Neural progenitor cell (in vitro differentiated cells): ENCODE results near the gene SIPA1L3.

Experiments
- EZH2 ChIP-seq: fragments of 200-600 bp; sonication (generic); IDR thresholded peaks from 2 replicates; pipeline ENCODE4 v1.6.1; 2017; ENCODE audit warnings: antibody characterized with exemption, mild to moderate bottlenecking, moderate library complexity
- TF ChIP-seq, protein P1 (sequence below): fragments of 200-600 bp; sonication (generic); IDR thresholded peaks from 2 replicates; pipeline ENCODE4 v1.5.1; 2017; ENCODE audit warnings: antibody characterized with exemption, mild to moderate bottlenecking

DNA sequence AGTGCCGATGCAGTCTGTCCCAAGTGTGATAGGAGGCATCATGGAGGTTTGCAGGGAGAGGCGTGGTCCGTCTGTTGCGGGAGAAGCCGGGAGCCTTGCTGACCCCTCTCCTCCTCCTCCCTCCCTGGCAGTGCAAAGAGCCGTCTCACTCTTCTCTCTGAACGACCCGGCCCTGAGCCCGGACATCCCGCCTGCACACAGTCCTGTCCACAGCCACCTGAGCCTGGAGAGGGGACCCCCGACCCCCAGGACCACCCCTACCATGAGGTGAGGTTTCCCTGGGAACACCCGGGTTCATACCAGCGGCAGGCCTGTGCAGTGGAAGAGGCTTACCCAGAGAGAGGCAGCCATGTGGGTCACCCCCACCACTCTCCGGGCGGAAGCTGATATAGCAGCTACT lies 294.7 kb downstream of the SIPA1L3 start:
- TF ChIP-seq, protein P1, sequence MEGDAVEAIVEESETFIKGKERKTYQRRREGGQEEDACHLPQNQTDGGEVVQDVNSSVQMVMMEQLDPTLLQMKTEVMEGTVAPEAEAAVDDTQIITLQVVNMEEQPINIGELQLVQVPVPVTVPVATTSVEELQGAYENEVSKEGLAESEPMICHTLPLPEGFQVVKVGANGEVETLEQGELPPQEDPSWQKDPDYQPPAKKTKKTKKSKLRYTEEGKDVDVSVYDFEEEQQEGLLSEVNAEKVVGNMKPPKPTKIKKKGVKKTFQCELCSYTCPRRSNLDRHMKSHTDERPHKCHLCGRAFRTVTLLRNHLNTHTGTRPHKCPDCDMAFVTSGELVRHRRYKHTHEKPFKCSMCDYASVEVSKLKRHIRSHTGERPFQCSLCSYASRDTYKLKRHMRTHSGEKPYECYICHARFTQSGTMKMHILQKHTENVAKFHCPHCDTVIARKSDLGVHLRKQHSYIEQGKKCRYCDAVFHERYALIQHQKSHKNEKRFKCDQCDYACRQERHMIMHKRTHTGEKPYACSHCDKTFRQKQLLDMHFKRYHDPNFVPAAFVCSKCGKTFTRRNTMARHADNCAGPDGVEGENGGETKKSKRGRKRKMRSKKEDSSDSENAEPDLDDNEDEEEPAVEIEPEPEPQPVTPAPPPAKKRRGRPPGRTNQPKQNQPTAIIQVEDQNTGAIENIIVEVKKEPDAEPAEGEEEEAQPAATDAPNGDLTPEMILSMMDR: no peak
- no peak for TF ChIP-seq EZH2
